HG02798 (cell line): ENCODE data around the gene ACKR4.
"Not testable (repeated sequence)": the region's sequence is repeated elsewhere in the genome, so short reads cannot be mapped to it uniquely, and the experiment has no call there.

Source experiments
- ATAC-seq: cut with Tn5 transposase; IDR thresholded peaks from one replicate; pipeline ENCODE4 v1.9.1; 2021; ENCODE audit warnings: mild to moderate bottlenecking; ENCODE audit not compliant: unreplicated experiment, poor library complexity

ACKR4 gene

DNA sequence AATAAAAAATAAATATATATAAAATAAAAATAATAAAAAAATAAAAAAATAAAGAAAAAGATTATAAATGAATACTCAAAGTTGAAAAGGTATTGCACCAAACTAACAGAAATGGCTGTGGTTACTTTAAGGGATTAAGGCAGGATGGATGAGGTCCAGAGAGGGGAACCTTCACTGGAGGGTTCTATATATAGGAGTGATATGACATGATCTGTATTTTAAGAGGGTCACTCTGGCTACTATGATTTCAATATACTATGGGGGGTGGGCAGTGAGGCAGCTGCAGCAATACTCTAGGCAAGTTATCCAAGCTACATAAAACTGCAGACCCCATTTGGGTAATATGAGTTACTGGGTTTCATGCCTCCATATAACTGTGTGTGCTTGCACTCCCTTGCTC is 38.0 kb downstream of the ACKR4 start:
- ATAC-seq = no peak

GRCh38 chr3:132637590-132637989 is 40.5 kb downstream of the ACKR4 start:
- no peak for ATAC-seq

GRCh38 chr3:132638706-132639105 is 41.6 kb downstream of the ACKR4 start:
- ATAC-seq = no peak

- not testable (repeated sequence) for ATAC-seq
Measured at GRCh38 chr3:132641427-132641826, 44.4 kb downstream of the ACKR4 start.

- no peak for ATAC-seq
Measured at GRCh38 chr3:132641837-132642538, 44.9 kb downstream of the ACKR4 start.

DNA sequence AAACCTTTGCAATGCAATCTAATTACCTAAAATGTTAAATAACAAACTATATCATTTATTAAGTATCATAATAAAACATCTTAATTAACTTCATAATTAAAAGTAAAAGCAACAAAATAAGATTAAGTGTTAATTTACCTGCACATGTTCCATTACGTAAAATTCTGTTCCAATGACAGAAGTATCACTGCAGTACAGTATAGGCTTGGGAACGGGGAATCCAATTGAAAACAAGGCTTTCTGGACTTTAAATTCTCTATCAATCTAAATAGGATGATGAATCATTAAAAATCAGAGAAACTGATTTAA is 45.4 kb downstream of the ACKR4 start:
- ATAC-seq = no peak

DNA sequence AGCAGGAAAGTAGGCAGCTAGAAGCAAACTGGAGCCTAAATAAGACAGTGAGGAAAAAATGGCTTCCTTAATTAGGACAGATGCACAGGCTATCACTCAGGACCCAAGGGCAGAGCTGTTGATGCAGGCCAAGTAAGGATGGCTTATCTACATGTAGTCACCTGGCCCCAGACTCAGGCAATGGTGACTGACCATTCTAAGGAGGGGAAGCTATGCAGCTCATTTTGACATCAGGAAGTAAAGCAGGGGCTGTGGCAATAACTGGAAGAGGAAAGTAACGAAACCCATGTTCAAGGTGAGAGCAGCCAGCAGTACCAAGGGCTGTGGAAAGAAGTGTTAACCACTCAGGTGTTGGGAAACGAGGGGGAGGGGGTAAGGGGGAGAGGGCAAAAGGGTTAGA is 46.3 kb downstream of the ACKR4 start:
- no peak for ATAC-seq

GRCh38 chr3:132645058-132645457 is 48.0 kb downstream of the ACKR4 start:
- ATAC-seq = no peak

DNA sequence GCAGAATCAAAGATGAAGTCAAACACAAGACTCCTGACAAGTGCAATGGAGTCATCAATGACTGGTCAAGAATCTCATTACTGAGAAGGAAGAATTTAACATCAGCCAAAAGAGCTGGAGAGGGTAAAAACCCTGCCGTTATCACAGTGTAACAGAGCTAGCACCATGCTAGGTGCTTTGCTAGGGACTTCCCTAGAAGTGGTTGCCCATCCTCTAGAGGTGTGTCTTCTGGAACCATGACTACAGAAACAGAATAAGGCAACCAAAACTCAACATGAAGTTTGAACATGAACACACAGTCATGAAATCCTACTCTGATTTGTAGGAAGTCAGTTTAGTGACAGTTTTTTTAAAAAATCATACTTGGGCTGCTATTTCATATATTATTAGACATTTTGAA is 53.1 kb downstream of the ACKR4 start:
- peak; percentile 44 for ATAC-seq
